ENCODE measurements around the gene SPATA18. TPM values are rescaled to one million over a fixed set of nuclear protein-coding genes. Genes with fewer than 3 reads are reported as not detected.
"Not testable (repeated sequence)": the region's sequence is repeated elsewhere in the genome, so short reads cannot be mapped to it uniquely, and the experiment has no call there.

SPATA18 gene
- polyA plus RNA-seq, 3 donors = 0.04 to 0.41 TPM; not detected in 1

DNA sequence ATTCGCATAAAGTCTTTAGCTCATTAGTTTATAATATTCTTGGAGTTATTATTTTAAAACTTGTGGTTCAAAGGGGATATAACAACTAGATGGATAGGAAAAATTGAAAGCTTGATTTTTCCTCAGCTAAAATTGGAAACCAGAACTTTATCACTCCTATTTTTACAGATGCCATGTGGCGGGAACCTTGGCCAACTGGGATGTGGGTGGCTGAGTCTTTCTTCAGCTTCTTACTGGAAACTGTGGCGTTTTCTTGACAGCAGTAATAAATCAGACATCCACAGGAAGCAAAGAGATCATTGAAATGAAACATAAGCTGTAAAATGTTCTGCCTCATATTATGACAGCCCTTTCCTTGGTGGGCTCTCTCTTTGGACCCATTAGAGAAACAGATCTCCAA, 84.1 kb downstream of the SPATA18 start:
- WGBS (ENCODE audit: insufficient coverage) = no CpG with 5 or more reads among the region's 3 CpGs
- Histone ChIP-seq H3K9ac (ENCODE audit: insufficient read depth, low read length, poor library complexity, severe bottlenecking) (no peak overlapping the region), H3K27me3 (ENCODE audit: control insufficient read depth in 2 of 2, insufficient read depth in 2 of 2, low read length in 2 of 2) (no peaks in the 10 kb centered on the region), H3K27ac (ENCODE audit: low read depth in 1 of 2, low read length in 2 of 2) (no peak overlapping the region), H3K9me3 (replicated peaks in 1 of 2; ENCODE audit: control insufficient read depth in 1 of 2, insufficient read depth in 1 of 2, low read length in 2 of 2) (peaks cover 0 to under 1% of the 10 kb centered on the region in 2 donors), H3K4me1 (ENCODE audit: control insufficient read depth in 1 of 2, insufficient read depth in 2 of 2, low read length in 2 of 2) (no peaks in the 10 kb centered on the region), H4K20me1 (ENCODE audit: insufficient read depth, low read length) (no peaks in the 10 kb centered on the region), H2AFZ (ENCODE audit: insufficient read depth, low read depth, low read length, poor library complexity, severe bottlenecking) (no peak overlapping the region), H3K36me3 (replicated peaks in 1 of 2; ENCODE audit: control insufficient read depth in 1 of 2, insufficient read depth in 2 of 2, low read length in 2 of 2) (no peaks in the 10 kb centered on the region), H3K79me2 (ENCODE audit: insufficient read depth, low read length) (no peaks in the 10 kb centered on the region), H3K4me2 (replicated peaks; ENCODE audit: extremely low read depth, low read length, poor library complexity, severe bottlenecking) (no peak overlapping the region), H3K4me3 (replicated peaks in 1 of 3; ENCODE audit: low read depth in 2 of 3, low read length in 3 of 3) (no peak overlapping the region)
- intact Hi-C loops (cut with micrococcal nuclease) = no loop called here
- no peak for DNase-seq
- Mint-ChIP-seq H3K4me3 (no peak overlapping the region), H3K27ac (no peak overlapping the region), H3K9me3 (peaks cover 2 to 15% (median 8%) of the 10 kb centered on the region in 7 donors), H3K27me3 (ENCODE audit: low read depth in 3 of 3) (peaks cover 0 to 4% (median 2%) of the 10 kb centered on the region in 3 donors), H3K36me3 (no peaks in the 10 kb centered on the region), H3K4me1 (no peaks in the 10 kb centered on the region)
- TF ChIP-seq, protein P1, sequence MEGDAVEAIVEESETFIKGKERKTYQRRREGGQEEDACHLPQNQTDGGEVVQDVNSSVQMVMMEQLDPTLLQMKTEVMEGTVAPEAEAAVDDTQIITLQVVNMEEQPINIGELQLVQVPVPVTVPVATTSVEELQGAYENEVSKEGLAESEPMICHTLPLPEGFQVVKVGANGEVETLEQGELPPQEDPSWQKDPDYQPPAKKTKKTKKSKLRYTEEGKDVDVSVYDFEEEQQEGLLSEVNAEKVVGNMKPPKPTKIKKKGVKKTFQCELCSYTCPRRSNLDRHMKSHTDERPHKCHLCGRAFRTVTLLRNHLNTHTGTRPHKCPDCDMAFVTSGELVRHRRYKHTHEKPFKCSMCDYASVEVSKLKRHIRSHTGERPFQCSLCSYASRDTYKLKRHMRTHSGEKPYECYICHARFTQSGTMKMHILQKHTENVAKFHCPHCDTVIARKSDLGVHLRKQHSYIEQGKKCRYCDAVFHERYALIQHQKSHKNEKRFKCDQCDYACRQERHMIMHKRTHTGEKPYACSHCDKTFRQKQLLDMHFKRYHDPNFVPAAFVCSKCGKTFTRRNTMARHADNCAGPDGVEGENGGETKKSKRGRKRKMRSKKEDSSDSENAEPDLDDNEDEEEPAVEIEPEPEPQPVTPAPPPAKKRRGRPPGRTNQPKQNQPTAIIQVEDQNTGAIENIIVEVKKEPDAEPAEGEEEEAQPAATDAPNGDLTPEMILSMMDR (IDR thresholded peaks at IDR 0.05) = no peak

DNA sequence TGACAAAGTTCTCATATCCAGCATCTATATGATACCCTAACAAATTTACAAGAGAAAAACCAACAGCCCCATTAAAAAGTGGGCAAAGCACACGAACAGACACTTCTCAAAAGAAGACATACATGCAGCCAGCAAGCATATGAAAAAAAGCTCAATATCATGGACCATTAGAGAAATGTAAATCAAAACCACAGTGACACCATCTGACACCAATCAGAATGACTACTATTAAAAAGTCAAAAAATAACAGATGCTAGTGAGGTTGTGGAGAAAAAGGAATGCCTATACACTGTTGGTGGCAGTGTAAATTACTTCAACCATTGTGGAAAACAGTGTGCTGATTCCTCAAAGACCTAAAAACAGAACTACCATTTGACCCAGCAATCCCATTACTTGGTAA, 86.0 kb downstream of the SPATA18 start:
- H3K9me3 ChIP-seq (replicated peaks in 1 of 2; ENCODE audit: control insufficient read depth in 1 of 2, insufficient read depth in 1 of 2, low read length in 2 of 2); H3K79me2 ChIP-seq (ENCODE audit: insufficient read depth, low read length); H3K9ac ChIP-seq (ENCODE audit: insufficient read depth, low read length, poor library complexity, severe bottlenecking); H4K20me1 ChIP-seq (ENCODE audit: insufficient read depth, low read length); H3K27me3 ChIP-seq (ENCODE audit: control insufficient read depth in 2 of 2, insufficient read depth in 2 of 2, low read length in 2 of 2); H3K4me2 ChIP-seq (replicated peaks; ENCODE audit: extremely low read depth, low read length, poor library complexity, severe bottlenecking); H3K4me3 Mint-ChIP-seq; H3K36me3 Mint-ChIP-seq; H3K36me3 ChIP-seq (replicated peaks in 1 of 2; ENCODE audit: control insufficient read depth in 1 of 2, insufficient read depth in 2 of 2, low read length in 2 of 2); H3K27ac Mint-ChIP-seq; H2AFZ ChIP-seq (ENCODE audit: insufficient read depth, low read depth, low read length, poor library complexity, severe bottlenecking); H3K4me3 ChIP-seq (replicated peaks in 1 of 3; ENCODE audit: low read depth in 2 of 3, low read length in 3 of 3); intact Hi-C loops (cut with micrococcal nuclease); DNase-seq; H3K4me1 Mint-ChIP-seq; H3K4me1 ChIP-seq (ENCODE audit: control insufficient read depth in 1 of 2, insufficient read depth in 2 of 2, low read length in 2 of 2); H3K27me3 Mint-ChIP-seq (ENCODE audit: low read depth in 3 of 3); H3K27ac ChIP-seq (ENCODE audit: low read depth in 1 of 2, low read length in 2 of 2): not testable (repeated sequence)
- 50% methylated on average over 1 of the region's 1 CpG for WGBS (ENCODE audit: insufficient coverage)
- peaks cover 2 to 12% (median 6%) of the 10 kb centered on the region in 7 donors for H3K9me3 Mint-ChIP-seq
